UCSD-AML1 (cell line): ENCODE data around the gene DEDD2.

Experiments
- DNase-seq: peaks from one replicate; lab custom pipeline; 2025; ENCODE audit not compliant: unreplicated experiment; lab: John Stamatoyannopoulos, UW

The DEDD2 gene

GRCh38 chr19:42200116-42200715, 17.3 kb downstream of the DEDD2 start:
- no peak for DNase-seq

- DNase-seq: peak; percentile 91
These were observed 17.9 kb downstream of the DEDD2 start for GRCh38 chr19:42199440-42200115.

GRCh38 chr19:42198676-42199439, 18.6 kb downstream of the DEDD2 start:
- peak; percentile 87 for DNase-seq

- DNase-seq: peak; percentile 65
These were observed 20.1 kb downstream of the DEDD2 start for GRCh38 chr19:42197375-42197817.

GRCh38 chr19:42196011-42197001, 21.2 kb downstream of the DEDD2 start:
- no peak for DNase-seq

- DNase-seq: no peak
These were observed 23.8 kb downstream of the DEDD2 start for GRCh38 chr19:42193706-42194105.

GRCh38 chr19:42193294-42193693, 24.2 kb downstream of the DEDD2 start:
- no peak for DNase-seq

- no peak for DNase-seq
These were observed 25.6 kb downstream of the DEDD2 start for GRCh38 chr19:42191855-42192254.

GRCh38 chr19:42191330-42191729, 26.1 kb downstream of the DEDD2 start:
- no peak for DNase-seq

GRCh38 chr19:42189133-42189532, 28.3 kb downstream of the DEDD2 start:
- DNase-seq: no peak

GRCh38 chr19:42188665-42189064, 28.8 kb downstream of the DEDD2 start:
- DNase-seq: no peak

GRCh38 chr19:42185277-42185676, 32.2 kb downstream of the DEDD2 start:
- DNase-seq: peak; percentile 37

- DNase-seq: peak; percentile 66
These were observed 33.0 kb downstream of the DEDD2 start for GRCh38 chr19:42184401-42184861.

GRCh38 chr19:42178791-42179674, 38.4 kb downstream of the DEDD2 start:
- DNase-seq: no peak

- DNase-seq: no peak
These were observed 39.8 kb downstream of the DEDD2 start for GRCh38 chr19:42177686-42178019.

- DNase-seq: peak; percentile 45
These were observed 40.3 kb downstream of the DEDD2 start for GRCh38 chr19:42176990-42177685.

GRCh38 chr19:42176649-42176989, 40.9 kb downstream of the DEDD2 start:
- DNase-seq: no peak

GRCh38 chr19:42175952-42176648, 41.4 kb downstream of the DEDD2 start:
- DNase-seq: no peak
